Adrenal gland (tissue), 12 donors: Measurements from ENCODE around the gene PDGFRB. TPM values are rescaled to one million over a fixed set of nuclear protein-coding genes. Genes with fewer than 3 reads are reported as not detected.

Source experiments
- DNase-seq, 7 donors: peaks; one replicate each; pipeline ENCODE4 v3.0.0-alpha.2; 2019 to 2020
- H3K27ac ChIP-seq, 5 donors: fragments of 200-600 bp; sonication (generic) in 4 of 5; 1 replicate in 3 of 5; 2 replicates in 2 of 5; pipeline versions ENCODE4 v1.5.1 to v1.8.0; 2016 to 2020; ENCODE audit warnings: mild to moderate bottlenecking in 1 of 5
- H3K27me3 ChIP-seq: fragments of 200-600 bp; 2 replicates; pipeline ENCODE4 v1.8.0; 2021
- H3K36me3 ChIP-seq, 2 donors: fragments of 200-600 bp; replicated peaks in 1 of 2; 1 replicate in 1 of 2; 2 replicates in 1 of 2; pipeline versions ENCODE4 v1.5.1 to v1.8.0; 2018 to 2022
- H3K4me1 ChIP-seq, 2 donors: fragments of 200-600 bp; replicated peaks in 1 of 2; 1 replicate in 1 of 2; 2 replicates in 1 of 2; pipeline versions ENCODE4 v1.5.1 to v1.8.0; 2018 to 2021
- H3K4me3 ChIP-seq, 4 donors: fragments of 200-600 bp; sonication (generic) in 3 of 4; one replicate each; pipeline ENCODE4 v1.5.1; 2016 to 2018
- H3K9me3 ChIP-seq, 3 donors: fragments of 200-600 bp; sonication (generic) in 1 of 3; replicated peaks in 1 of 3; 1 replicate in 2 of 3; 2 replicates in 1 of 3; pipeline versions ENCODE4 v1.5.1 to v1.8.0; 2016 to 2021
- CTCF ChIP-seq, 6 experiments: fragments of 450-650 bp in 4 of 6; fragments of 200-600 bp in 2 of 6; sonication (generic) in 1 of 6; IDR thresholded peaks; 1 replicate in 5 of 6; 2 replicates in 1 of 6; pipeline versions ENCODE4 v1.5.1 to v1.8.0; 2016 to 2021; ENCODE audit warnings: antibody characterized with exemption in 6 of 6, mild to moderate bottlenecking in 2 of 6, moderate library complexity in 1 of 6
- POLR2A ChIP-seq, 2 donors: fragments of 450-650 bp; IDR thresholded peaks; one replicate each; pipeline ENCODE4 v1.6.1; 2017; ENCODE audit warnings: antibody characterized with exemption in 2 of 2, mild to moderate bottlenecking in 2 of 2, moderate library complexity in 1 of 2
- WGBS, 4 donors: extraction: QIAGEN DNeasy Blood & Tissue Kit in 2 of 4; methylation state at CpG; one replicate each; pipeline versions ENCODE4 v1.1.5 to v1.1.7; 2013 to 2017; 5-methylcytosine and 5-hydroxymethylcytosine counted together
- intact Hi-C, 2 donors: fragments of 100-400 bp; cut with DNase I; formaldehyde crosslinking; loops; one replicate each; pipeline versions ENCODE4 v1.14.1 to v1.15.0; 2022 to 2023
- polyA plus RNA-seq, 3 donors: library from polyadenylated mRNA; stranded (reverse); fragments of 200-250 nt in 2 of 3; fragments of 350-450 nt in 1 of 3; fragmentation: Illumina TruSeq in 1 of 3; extraction: RNeasy Lipid Tissue Mini Kit (QIAGEN cat#74804) in 1 of 3; gene quantifications; one replicate each; pipeline ENCODE4 v1.2.3, GENCODE V29; 2013 to 2014
- total RNA-seq, 9 donors: library from RNA; depleted of rRNA in 4 of 9; stranded (reverse); fragments of >200 nt in 4 of 9; fragments of 120-200 nt in 1 of 9; fragmentation: NEBNext Ultra II Directional in 1 of 9; extraction: Animal tissue kit (Norgen Biotek cat#: 25700) in 1 of 9; gene quantifications; one replicate each; pipeline versions ENCODE4 v1.1.0 to v1.2.4, GENCODE V29; 2013 to 2023
- donor health status: healthy with polysubstance abuse.
- donor health status: Bipolar disorder and iron deficiency.
- donor health status: DM: yes; HTN: yes; CAD: no.
- donor health status: DM: no; HTN: no; CAD: no.
- donor health status: DM: no; HTN: no; CAD: no.
- donor health status: DM: yes; HTN: yes; CAD: no.

PDGFRB gene
- total and polyA plus RNA-seq, 12 donors: 21.3 to 188 (median 73.1) TPM

GRCh38 chr5:150132740-150133139 is 22.9 kb downstream of the PDGFRB start:
- intact Hi-C loops: loop anchor here (5.0 kb wide), 1 partner anchor 85 kb away; no protein-coding TSS in a partner anchor

GRCh38 chr5:150131978-150132694 is 23.5 kb downstream of the PDGFRB start:
- WGBS, 4 donors: 43 to 50% (median 47%) methylated on average over 5 to 12 of the region's 12 CpGs
- TF ChIP-seq POLR2A (IDR thresholded peaks at IDR 0.05): no peak
- no peak for TF ChIP-seq CTCF (IDR thresholded peaks at IDR 0.05)
- H3K27ac ChIP-seq: peak overlapping the region in 1 of 5 donors; percentile 43
- DNase-seq: peak in 3 of 7 donors; percentile 24 to 44 (median 24)
- H3K27me3 ChIP-seq: no peaks in the 10 kb centered on the region
- H3K4me3 ChIP-seq: no peak overlapping the region
- peaks cover 2 to 4% of the 10 kb centered on the region in 2 donors for H3K4me1 ChIP-seq
- intact Hi-C loops: loop anchor here (5.0 kb wide), 1 partner anchor 85 kb away; no protein-coding TSS in a partner anchor
- peaks cover 0 to 3% of the 10 kb centered on the region in 2 donors for H3K36me3 ChIP-seq
- no peaks in the 10 kb centered on the region for H3K9me3 ChIP-seq

More at GRCh38 chr5:150132740-150133139, 22.9 kb downstream of the PDGFRB start:
- DNase-seq: no peak
- Histone ChIP-seq H3K27ac (peak overlapping the region in 1 of 5 donors; percentile 44), H3K4me1 (peaks cover 8 to 10% of the 10 kb centered on the region in 2 donors), H3K9me3 (no peaks in the 10 kb centered on the region), H3K4me3 (no peak overlapping the region), H3K27me3 (no peaks in the 10 kb centered on the region), H3K36me3 (peaks cover 0 to 3% of the 10 kb centered on the region in 2 donors)
- TF ChIP-seq CTCF (IDR thresholded peaks at IDR 0.05) (no peak), POLR2A (IDR thresholded peaks at IDR 0.05) (no peak)
- 88 to 95% (median 89%) methylated on average over 13 to 22 of the region's 22 CpGs for WGBS, 4 donors

GRCh38 chr5:150131461-150131860 is 24.2 kb downstream of the PDGFRB start:
- Histone ChIP-seq H3K27ac (no peak overlapping the region), H3K4me1 (no peaks in the 10 kb centered on the region), H3K4me3 (no peak overlapping the region), H3K9me3 (no peaks in the 10 kb centered on the region), H3K36me3 (peaks cover 0 to 3% of the 10 kb centered on the region in 2 donors), H3K27me3 (no peaks in the 10 kb centered on the region)
- TF ChIP-seq POLR2A (IDR thresholded peaks at IDR 0.05) (no peak), CTCF (IDR thresholded peaks at IDR 0.05) (no peak)
- WGBS, 4 donors: 76 to 85% (median 84%) methylated on average over 4 of the region's 4 CpGs
- intact Hi-C loops: loop anchor here (5.0 kb wide), 1 partner anchor 86 kb away; no protein-coding TSS in a partner anchor
- DNase-seq: no peak

- no peak for DNase-seq
- H3K4me1 ChIP-seq: no peaks in the 10 kb centered on the region
- no peaks in the 10 kb centered on the region for H3K27me3 ChIP-seq
- WGBS, 4 donors: 71 to 79% (median 75%) methylated on average over 2 to 8 of the region's 8 CpGs
- H3K36me3 ChIP-seq: peaks cover 0 to 3% of the 10 kb centered on the region in 2 donors
- H3K27ac ChIP-seq: peak overlapping the region in 1 of 5 donors; percentile 39
- no peak overlapping the region for H3K4me3 ChIP-seq
- TF ChIP-seq CTCF (IDR thresholded peaks at IDR 0.05) (no peak), POLR2A (IDR thresholded peaks at IDR 0.05) (no peak)
- intact Hi-C loops: loop anchor here (5.0 kb wide), 1 partner anchor 87 kb away; no protein-coding TSS in a partner anchor
- H3K9me3 ChIP-seq: no peaks in the 10 kb centered on the region
These were observed 25.1 kb downstream of the PDGFRB start for GRCh38 chr5:150130493-150130922.
